GM18505 (cell line): ENCODE results near the gene CHRNA3.

Source experiments
- ATAC-seq: cut with Tn5 transposase; IDR thresholded peaks from one replicate; pipeline ENCODE4 v1.9.1; 2021; ENCODE audit not compliant: unreplicated experiment
- POLR2A ChIP-seq: IDR thresholded peaks from 4 replicates; pipeline ENCODE4 v1.6.1; 2011; ENCODE audit warnings: borderline replicate concordance; ENCODE audit not compliant: insufficient read depth, insufficient read length; ENCODE audit errors: extremely low read depth

The CHRNA3 gene

DNA sequence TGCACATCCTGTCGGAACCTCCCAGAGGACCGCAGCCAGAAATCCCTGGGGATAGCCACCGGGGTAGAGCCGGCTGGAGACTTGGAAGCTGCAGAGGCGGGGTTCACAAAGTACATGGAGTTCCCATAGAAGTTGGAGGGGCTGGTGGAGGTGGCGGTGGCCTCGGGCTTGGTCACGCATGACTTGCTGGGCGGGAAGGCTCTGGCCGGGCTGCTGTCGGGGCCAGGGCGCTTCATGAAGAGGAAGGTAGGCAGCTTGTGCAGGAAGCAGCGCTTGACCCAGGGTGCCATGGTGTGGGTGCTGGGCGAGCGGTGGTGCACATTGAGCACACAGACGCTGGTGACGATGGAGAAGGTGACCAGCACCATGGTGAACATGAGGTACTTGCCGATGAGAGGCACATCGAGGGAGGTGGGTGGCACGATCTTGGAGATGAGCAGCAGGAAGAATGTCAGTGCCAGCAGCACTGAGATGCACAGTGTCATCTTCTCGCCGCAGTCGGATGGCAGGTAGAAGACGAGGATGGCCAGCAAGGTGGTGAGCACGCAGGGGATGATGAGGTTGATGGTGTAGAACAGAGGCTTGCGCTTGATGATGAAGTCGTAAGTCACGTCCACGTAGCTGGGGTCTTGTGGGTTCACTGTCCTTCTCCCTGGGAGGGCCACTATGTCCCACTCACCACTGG lies 8.4 kb upstream of the CHRNA3 start:
- no peak for ATAC-seq
- TF ChIP-seq POLR2A, result no peak

DNA sequence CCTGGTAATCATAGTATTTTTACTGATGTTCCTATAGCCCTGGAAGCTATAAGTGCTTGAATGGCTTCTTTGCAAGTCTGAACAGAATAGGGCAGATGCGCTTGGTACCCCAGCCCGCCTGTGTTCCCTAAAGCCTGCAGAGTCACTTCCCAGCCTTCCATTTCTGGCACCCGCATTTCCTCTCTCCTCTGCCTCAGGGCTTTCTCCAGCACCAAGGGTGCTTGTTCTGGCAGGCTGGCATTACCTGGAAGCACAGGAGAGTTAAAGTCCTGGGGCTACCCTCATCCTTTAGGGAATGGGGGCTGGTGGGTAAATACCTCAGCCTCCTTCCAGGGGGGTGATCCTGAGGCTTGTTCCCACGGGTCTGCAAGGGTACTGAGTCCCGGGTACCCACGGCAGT lies 7.4 kb upstream of the CHRNA3 start:
- no peak for TF ChIP-seq POLR2A

DNA sequence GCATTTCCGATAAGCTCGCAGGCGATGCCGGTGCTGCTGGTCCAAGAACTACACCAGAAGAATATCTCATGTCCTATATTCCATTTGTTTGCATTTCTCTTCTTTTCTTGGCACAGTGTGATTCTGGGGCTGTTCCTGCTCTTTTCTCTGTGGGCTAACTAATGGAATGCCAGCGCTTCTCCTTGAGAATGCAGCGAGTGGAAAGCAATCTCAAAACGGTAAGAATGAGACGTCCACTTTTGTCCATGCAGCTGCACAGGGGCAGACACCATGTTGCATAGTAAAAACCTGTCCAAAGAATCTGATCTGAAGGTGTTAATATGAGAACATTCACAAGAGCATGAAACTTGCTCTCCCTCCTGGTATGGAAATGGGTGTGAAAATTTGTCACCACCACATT lies 6.6 kb upstream of the CHRNA3 start:
- no peak for ATAC-seq
- no peak for TF ChIP-seq POLR2A

More for the DNA sequence above, 7.4 kb upstream of the CHRNA3 start:
- ATAC-seq, result no peak

DNA sequence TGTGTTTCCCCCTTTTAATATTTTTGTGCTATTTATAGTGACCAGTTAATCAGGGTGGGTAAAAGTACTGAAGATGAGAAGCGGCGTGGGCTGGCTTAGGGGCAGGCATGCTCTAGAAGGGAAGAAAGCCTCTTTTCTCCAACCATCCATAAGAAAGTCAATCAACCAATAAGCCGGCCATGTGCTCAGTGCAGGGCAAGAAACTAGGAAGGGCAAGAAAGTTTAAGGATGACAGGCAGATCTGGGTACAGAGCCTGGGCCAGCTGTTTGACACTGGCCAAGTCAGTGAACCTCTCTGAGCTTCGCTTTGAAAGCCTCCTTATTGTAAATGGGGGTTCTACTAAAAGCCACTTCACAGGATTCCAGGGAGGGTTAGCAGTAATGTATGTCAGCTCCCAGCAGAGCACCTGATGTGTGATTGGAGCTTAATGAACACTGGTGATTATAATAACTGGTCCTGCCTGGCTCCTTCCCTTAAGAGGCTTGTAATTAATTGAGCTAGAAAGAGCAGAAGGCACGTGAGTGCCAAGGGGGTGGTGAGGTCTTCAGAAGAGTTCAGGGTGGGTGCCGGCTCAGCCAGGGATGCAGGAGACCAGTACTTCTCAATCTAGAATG lies 5.7 kb upstream of the CHRNA3 start:
- TF ChIP-seq POLR2A, result no peak
- ATAC-seq, result no peak

DNA sequence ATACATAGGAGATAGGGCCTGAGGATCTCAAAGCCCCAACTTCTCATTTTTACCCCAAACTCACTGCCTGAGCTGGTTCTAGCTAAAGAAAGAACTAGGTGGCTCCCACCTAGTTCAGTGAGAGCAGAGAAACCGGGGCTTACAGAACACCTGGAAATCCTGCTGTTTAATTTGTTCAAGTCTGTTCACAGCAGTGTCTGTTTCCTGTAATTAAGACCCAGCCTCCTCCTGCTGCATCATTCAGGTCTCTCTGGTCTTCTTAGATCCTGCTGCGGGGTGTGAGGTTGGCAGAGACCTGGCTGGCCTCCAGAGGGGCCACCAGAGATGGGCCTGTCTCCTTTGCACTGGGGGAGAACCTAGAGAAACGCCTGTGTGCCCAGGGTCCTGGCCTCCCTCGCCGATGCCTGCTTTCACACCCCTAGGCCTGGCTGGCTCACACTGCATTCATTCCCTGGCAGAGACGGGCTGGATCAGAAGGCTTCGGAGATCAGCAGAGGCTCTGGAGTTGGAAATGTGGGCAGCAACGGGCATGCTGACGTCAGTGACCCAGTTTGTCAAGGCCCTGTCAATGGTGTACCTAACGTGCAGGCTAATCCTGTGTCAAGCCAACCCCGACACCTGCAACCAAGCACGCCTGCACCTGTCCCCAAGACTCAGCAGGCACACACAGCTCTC lies 4.9 kb upstream of the CHRNA3 start:
- no peak for ATAC-seq
- TF ChIP-seq POLR2A, result no peak

DNA sequence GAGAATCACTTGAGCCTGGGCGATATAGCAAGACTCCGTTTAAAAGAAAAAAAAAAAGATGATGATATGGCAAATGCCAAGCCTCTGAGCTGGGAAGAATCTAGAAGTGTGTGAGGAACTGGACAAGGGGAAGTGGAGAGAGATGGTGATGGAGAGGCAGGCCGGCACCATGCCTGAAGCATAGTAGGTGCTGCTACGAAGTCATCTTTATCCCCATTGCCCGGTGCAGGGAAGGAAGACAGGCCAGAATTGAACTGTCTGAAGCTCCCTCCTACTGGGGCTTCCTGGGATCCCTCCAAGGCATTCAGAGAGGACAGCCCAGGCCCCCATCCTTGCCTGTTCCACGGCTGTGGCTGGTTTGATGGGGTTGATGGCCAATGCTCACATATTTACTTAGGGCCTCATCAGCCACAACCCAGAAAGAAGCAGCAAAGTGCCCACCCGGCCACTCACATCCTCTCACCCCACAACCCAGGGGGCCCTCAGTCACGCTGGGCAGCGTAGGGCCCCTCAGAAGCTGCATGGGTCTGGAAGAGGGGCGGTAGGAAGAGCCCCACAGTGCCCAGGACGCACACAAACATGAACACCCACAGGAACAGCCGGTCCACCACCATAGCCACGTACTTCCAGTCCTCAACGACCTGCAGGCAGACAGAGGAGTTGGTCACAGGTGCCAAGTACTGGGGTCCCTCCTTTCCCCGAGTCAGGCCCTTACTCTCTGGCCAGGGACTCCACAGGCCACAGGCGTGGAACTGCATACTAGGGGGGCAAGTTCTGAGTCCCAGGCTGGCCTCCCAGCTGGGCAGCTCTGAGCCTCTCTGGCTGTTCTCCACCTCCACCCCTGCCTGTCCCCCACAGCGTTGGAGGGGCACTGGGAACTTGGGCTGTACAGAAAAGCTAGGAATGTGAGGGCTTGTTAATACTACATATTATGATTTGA lies 4.1 kb upstream of the CHRNA3 start:
- no peak for ATAC-seq
- no peak for TF ChIP-seq POLR2A

DNA sequence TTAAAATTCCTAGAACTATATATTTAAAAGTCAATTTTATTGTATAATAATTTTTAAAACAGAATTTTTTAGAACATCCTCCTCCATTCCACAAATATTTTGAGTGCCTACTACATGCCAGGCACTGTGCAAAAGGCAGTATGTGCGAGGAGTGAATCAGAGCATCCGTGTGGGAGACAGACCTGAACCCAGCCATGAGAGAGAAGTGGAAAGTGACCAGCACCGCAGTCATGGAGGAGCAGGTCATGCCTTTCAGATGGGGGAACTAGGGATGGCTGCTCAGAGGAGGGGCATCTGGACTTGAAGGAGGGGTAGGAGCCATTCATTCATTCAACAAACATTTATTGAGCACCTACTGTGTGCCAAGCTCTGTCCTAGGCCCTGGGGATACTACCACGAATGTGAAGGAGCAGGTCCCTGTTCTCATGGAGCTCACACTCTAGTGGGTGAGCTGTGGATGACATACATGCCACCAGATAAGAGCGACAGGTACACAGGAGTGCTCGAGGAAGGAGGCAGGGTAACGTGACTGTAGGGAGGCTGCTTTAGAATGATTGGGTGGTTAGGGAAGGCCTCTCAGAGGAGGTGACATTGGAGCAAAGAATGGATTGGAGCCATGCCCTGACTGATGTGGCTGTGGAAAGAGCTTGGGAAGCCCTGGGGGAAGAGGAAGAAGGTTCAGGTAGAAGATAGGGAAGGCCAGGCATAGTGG lies 3.1 kb upstream of the CHRNA3 start:
- ATAC-seq, result no peak
- no peak for TF ChIP-seq POLR2A

DNA sequence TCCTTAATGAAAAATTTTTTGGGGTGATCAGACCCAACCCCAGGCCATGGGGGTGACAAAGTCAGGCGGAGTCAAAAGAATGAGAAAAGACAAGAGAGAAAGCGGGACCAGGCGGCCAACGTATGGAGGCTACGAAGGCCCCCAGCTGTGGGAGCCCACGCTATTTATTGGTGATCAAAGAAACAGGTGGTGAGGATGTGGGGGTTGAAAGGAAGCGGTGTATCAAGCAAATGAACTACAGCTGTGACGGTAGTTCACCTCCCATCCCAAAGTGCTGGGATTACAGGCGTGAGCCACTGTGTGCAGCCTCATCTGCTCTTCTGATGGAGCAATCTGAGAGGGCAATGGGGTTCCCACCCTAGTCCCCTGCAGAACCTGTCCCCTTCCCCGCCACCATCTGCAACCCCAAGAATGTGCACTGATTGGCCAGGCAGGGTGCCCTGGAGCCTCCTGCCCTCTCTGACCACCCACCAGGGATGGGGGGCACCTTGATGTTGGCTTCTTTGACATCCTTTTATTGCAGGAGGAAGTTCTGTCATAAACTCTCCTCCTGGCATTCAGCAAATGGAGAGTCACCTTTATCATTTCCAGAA lies 1.1 kb upstream of the CHRNA3 start:
- TF ChIP-seq POLR2A, result no peak
- no peak for ATAC-seq

DNA sequence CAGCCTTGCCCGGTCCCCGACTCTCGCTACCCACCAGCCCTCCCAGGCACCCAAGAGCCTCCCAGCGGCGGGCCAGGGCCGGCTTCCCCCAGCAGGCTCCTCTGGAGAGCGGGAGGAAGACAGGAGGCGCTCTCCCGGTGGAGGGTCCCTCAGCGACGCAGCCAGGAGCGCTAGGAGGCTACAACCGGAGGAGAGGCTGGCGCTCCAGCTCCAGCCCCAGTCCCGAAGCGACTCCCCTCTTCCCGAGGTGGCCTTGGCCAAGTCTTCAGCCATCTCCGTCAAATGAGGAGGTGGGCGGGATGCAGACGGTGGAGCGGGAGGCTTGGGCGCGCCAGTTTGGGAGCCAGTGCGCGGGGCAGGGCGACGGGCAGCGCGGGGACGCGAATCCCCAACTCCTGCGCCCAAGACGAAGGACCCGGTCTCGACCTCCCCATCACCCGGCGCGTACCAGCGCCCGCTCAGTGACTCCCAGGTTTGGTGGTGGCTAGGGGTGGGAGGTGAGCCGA lies 722 bp downstream of the CHRNA3 start:
- no peak for ATAC-seq
- no peak for TF ChIP-seq POLR2A

DNA sequence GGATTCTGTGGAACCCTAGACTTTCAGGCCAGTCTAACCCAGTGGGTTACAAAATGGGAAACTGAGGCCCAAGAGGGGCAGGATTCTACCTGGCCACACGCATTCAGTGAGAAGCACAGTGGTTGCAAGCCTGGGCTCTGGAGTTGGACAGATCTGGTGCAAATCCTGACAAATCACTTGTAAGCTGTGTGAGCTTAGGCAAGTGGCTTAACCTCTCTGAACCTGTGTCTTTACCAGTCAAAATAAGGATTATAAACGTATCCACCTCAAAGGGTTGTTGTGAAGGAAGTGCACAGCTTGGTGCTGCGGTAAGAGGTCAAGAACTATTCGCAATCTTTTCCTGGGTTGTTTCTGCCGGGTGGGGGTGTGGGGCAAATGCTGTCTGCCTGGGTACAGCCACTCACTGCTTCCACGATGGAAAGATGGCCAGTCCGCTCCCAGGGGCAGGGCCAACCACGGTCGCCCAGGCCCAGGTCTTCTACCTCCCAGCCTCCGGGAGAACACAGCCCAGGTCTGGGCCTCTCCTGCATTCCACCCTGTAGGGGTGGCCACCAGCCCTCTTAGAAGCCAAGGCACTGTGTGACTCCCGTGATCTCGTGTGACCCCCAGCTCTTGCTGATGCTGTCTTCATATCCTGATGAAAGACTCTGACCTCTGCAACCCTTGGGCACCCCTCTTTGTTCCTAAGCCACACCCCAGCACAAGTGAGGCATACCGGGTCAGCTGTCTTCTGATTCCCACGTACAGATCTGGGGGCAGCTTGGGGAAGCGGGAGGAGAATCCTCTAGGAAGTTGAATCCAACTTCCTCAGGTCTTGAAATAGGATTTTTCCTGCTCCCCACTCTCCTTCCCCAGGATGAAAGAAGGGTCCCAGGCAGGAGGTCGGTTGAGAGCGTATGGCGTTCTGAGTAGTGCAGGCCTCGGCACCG lies 1.5 kb downstream of the CHRNA3 start:
- TF ChIP-seq POLR2A, result no peak
- no peak for ATAC-seq

DNA sequence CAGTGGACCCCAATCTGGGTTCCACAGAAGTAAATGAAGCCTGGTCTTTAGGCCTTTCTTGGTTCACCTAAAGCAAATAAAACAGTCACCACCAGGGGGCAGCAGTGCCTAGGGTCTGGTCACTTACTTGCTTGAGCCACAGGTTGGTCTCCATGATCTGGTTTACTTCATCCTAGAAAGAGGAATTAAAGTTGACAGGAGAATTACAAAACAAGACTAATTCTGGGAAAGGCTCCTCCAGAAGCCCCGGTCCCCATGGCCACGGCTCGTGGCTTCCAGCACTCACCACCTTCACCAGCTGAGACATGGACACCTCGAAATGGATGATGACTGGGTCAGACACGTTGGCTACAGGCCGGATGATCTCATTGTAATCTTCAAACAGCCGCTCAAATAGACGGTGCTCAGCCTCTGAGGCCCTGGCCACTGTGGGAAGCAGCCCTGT lies 2.3 kb downstream of the CHRNA3 start:
- ATAC-seq, result no peak
- no peak for TF ChIP-seq POLR2A

DNA sequence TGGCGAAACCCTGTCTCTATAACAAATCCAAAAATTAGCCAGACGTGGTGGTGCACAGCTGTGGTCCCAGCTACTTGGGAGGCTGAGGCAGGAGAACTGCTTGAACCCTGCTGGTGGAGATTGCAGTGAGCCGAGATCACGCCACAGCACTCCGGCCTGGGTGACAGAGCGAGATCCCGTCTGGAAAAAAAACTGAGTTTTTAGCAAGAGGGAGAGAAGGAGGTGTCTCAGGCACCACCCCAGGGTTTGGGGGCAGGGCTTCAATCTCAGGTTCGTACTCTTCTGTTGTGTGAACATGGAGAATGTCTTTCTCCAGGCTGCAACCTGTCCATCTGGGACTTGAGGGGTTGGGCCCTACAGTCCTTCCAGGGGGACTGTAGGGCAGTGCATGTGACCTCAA lies 2.7 kb downstream of the CHRNA3 start:
- no peak for TF ChIP-seq POLR2A
- no peak for ATAC-seq

DNA sequence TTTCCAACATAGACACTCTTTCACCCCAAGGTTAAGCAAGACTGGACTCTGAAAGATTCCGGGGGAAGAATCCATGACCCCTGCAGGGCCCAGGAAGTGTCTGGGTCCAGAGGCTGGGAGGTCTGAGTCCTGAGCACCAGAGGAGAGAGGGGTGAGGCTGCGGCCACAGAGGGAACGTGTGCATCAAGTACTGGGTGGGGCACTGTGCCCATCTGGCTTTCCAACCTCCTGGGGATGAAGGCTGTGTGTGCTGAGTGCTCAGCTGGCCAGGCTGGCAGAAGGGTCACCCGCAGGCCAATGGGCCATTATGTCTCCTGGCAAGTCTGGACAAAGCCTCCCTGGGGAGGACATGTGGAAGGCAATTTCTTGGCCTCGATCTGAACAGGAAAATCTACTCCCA lies 3.3 kb downstream of the CHRNA3 start:
- no peak for ATAC-seq
- TF ChIP-seq POLR2A, result no peak
